Measurements from ENCODE around the gene OSBPL10.

OSBPL10 gene

DNA sequence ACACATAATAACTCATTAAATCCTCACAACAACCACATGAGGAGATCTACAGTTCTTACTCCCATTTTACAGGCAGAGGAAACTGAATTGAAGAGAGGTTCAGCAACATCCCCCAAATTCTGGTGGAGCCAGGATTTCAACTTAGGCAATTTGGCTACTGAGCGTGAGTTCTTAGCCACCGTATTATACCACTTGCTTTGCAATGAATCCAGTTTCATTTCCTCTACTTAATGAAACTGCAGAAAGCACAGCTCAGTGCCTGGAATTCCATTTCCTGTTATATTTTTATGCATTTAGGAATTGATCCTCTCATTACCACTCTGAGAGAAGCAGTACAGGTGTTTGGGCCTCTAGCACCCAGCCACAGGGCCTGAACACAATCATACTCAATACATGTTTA, 4.8 kb upstream of the OSBPL10 start:
- Histone ChIP-seq H3K9ac (ENCODE audit: low read length) (no peak overlapping the region), H3K36me3 (ENCODE audit: insufficient read depth, low read length) (no peaks in the 10 kb centered on the region), H3K27ac (ENCODE audit: low read depth, low read length) (no peak overlapping the region), H3K4me1 (ENCODE audit: insufficient read depth, low read length) (peaks cover 5% of the 10 kb centered on the region), H3K9me3 (ENCODE audit: low read length) (no peaks in the 10 kb centered on the region), H3K27me3 (ENCODE audit: control insufficient read depth in 1 of 2, insufficient read depth in 2 of 2, low read length in 2 of 2) (no peaks in the 10 kb centered on the region), H3K4me3 (ENCODE audit: low read depth in 1 of 2, low read length in 2 of 2) (no peak overlapping the region)

DNA sequence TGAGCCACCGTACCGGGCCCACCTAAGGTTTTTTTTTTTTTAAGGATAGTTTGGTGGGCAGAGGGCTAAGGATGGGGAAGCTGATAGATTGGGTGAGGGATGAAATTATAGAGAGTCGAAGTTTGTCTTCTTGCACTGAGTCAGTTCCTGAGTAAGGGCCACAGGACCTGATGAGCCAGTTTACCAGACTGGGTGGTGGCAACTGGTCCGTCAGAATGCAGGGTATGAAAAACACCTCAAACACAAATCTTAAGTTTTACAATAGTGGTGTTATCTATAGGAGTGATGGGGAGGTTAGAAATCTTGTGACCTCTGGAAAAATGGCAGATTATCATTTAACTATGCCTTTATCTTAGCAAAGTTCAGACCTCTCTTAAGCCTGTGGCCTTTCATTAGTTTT, 3.3 kb upstream of the OSBPL10 start:
- Histone ChIP-seq H3K4me1 (ENCODE audit: insufficient read depth, low read length) (peaks cover 5% of the 10 kb centered on the region), H3K36me3 (ENCODE audit: insufficient read depth, low read length) (no peaks in the 10 kb centered on the region), H3K4me3 (ENCODE audit: low read depth in 1 of 2, low read length in 2 of 2) (no peak overlapping the region), H3K9me3 (ENCODE audit: low read length) (no peaks in the 10 kb centered on the region), H3K27ac (ENCODE audit: low read depth, low read length) (no peak overlapping the region), H3K9ac (ENCODE audit: low read length) (no peak overlapping the region), H3K27me3 (ENCODE audit: control insufficient read depth in 1 of 2, insufficient read depth in 2 of 2, low read length in 2 of 2) (no peaks in the 10 kb centered on the region)

DNA sequence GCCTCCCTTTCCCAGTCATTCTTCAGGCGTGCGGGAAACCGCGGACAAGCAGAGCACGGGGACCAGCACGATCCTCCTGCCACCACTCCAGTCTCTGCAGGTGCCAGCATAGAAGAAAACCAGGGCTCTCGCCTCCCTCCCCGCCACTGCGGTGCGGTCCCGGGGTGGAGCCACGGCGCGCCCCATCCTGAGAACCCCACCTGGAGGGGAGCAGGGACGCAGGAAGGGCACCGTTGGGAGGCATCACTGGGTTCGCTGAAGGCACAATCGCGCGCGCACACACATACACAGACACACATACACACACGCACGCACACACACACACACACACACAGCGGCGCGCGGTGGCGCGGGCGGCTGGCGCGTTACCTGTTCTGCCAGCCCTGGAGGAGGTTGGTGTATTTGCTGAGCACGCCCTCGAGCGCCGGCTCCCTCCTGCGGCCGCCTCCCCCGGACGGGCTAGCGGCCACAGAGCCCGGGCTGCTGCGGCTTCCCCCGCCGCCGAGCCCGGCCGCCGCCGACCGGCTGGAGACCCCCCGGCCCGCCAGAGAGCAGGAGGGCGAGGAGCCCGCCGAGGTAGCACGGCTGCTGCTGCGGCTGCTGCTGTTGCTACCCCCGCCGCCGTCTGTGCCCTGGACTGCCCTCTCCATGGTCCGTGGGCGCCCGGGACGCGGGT, 394 bp downstream of the OSBPL10 start:
- Histone ChIP-seq H3K27me3 (ENCODE audit: control insufficient read depth in 1 of 2, insufficient read depth in 2 of 2, low read length in 2 of 2) (no peaks in the 10 kb centered on the region), H3K36me3 (ENCODE audit: insufficient read depth, low read length) (no peaks in the 10 kb centered on the region), H3K9me3 (ENCODE audit: low read length) (no peaks in the 10 kb centered on the region), H3K9ac (ENCODE audit: low read length) (no peak overlapping the region), H3K4me1 (ENCODE audit: insufficient read depth, low read length) (peaks cover 5% of the 10 kb centered on the region), H3K4me3 (ENCODE audit: low read depth in 1 of 2, low read length in 2 of 2) (peak overlapping the region; percentile 77 to 87), H3K27ac (ENCODE audit: low read depth, low read length) (peak overlapping the region; percentile 82)

DNA sequence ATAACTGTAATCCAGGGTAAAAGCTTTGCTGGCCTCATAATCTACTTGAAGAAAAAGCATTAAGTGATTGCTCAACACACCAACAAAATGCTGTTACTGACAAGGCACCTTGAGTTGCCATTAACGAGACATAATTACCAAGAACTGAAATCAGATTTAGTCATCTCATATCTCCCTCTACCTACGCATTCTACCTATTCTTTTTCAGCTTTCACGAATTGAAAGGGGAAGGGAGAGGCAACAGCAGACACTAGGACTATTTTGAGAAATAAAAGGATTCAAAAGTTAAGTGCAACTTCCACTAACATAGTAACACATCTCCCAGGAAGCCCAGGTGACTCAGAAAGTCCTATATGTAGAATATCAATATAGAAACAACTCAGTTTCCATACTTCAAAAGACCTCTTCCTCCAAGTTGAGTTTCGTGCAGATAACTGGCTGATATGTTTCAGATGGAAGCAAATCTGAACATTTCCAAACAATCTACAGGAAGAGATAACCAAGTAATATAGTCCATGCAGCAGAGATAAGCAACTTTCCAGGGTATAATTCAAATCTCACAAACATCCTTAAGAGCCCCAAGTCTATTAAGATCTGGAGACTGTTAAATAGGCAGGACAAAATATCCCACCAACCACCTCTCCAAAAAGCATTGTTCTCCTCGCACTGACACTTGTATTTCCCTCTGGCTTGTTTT, 1.9 kb downstream of the OSBPL10 start:
- peaks cover 5% of the 10 kb centered on the region for H3K4me1 ChIP-seq (ENCODE audit: insufficient read depth, low read length)
- H3K27me3 ChIP-seq (ENCODE audit: control insufficient read depth in 1 of 2, insufficient read depth in 2 of 2, low read length in 2 of 2), result no peaks in the 10 kb centered on the region
- H3K4me3 ChIP-seq (ENCODE audit: low read depth in 1 of 2, low read length in 2 of 2), result no peak overlapping the region
- no peak overlapping the region for H3K9ac ChIP-seq (ENCODE audit: low read length)
- H3K9me3 ChIP-seq (ENCODE audit: low read length), result no peaks in the 10 kb centered on the region
- H3K36me3 ChIP-seq (ENCODE audit: insufficient read depth, low read length), result no peaks in the 10 kb centered on the region
- H3K27ac ChIP-seq (ENCODE audit: low read depth, low read length), result no peak overlapping the region

DNA sequence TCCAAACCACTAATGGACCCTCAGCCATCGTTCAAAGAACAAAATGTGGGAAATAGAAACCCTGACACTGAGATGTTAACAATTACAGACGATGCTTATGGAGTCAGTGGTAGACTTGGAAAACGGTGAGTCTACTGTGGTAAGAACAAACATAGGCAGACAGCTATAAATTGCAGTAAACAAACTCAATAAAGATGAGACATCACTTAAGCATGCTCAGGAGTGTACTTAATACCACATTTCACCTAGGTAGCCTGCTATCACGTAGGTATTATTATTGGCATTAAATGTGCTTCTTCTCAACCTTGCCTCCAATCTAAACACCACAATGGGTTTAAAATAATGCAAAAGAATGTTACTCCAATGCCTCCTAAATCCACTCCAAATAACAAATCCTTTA, 2.5 kb downstream of the OSBPL10 start:
- no peaks in the 10 kb centered on the region for H3K9me3 ChIP-seq (ENCODE audit: low read length)
- no peak overlapping the region for H3K27ac ChIP-seq (ENCODE audit: low read depth, low read length)
- no peak overlapping the region for H3K9ac ChIP-seq (ENCODE audit: low read length)
- H3K4me1 ChIP-seq (ENCODE audit: insufficient read depth, low read length), result peaks cover 5% of the 10 kb centered on the region
- H3K27me3 ChIP-seq (ENCODE audit: control insufficient read depth in 1 of 2, insufficient read depth in 2 of 2, low read length in 2 of 2), result no peaks in the 10 kb centered on the region
- H3K36me3 ChIP-seq (ENCODE audit: insufficient read depth, low read length), result no peaks in the 10 kb centered on the region
- no peak overlapping the region for H3K4me3 ChIP-seq (ENCODE audit: low read depth in 1 of 2, low read length in 2 of 2)

DNA sequence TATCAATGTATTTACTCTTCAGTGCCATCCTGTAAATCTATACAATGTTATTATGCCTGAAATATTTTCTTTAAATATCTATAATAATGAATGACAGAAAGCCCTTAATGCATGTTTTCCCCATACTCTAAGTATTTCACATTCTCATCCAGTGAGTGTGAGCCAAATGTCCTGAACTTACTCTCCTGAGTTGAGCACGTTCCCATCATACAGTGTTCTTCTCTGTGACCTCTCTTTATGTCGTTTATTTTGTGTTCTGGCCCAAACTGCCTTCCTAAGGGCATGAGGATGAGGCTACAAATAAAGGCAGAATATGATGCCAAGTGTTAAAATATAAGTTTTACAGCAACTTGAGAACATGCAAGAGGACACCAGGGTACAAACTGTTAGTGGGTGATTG, 3.3 kb downstream of the OSBPL10 start:
- no peak overlapping the region for H3K27ac ChIP-seq (ENCODE audit: low read depth, low read length)
- H3K9me3 ChIP-seq (ENCODE audit: low read length), result no peaks in the 10 kb centered on the region
- H3K27me3 ChIP-seq (ENCODE audit: control insufficient read depth in 1 of 2, insufficient read depth in 2 of 2, low read length in 2 of 2), result no peaks in the 10 kb centered on the region
- H3K4me1 ChIP-seq (ENCODE audit: insufficient read depth, low read length), result peaks cover 5% of the 10 kb centered on the region
- H3K36me3 ChIP-seq (ENCODE audit: insufficient read depth, low read length), result no peaks in the 10 kb centered on the region
- H3K9ac ChIP-seq (ENCODE audit: low read length), result no peak overlapping the region
- H3K4me3 ChIP-seq (ENCODE audit: low read depth in 1 of 2, low read length in 2 of 2), result no peak overlapping the region

DNA sequence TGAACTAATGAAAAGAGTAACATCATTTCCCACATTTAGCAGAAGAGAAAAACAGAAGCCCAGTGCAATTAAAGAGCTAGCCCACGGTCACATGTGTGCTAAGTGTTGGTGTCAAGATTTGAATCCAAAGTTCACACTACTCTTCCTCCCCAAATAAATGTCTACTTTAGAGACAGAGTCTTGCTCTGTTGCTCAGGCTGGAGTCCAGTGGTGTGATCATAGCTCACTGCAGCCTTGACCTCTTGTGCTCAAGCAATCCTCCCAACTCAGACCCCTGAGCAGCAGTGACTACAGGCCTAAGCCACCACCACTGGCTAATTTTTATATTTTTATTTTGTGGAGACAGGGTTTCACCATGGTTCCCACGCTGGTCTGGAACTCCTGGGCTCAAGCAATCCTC, 4.8 kb downstream of the OSBPL10 start:
- Histone ChIP-seq H3K4me1 (ENCODE audit: insufficient read depth, low read length) (no peaks in the 10 kb centered on the region), H3K9me3 (ENCODE audit: low read length) (no peaks in the 10 kb centered on the region), H3K27me3 (ENCODE audit: control insufficient read depth in 1 of 2, insufficient read depth in 2 of 2, low read length in 2 of 2) (no peaks in the 10 kb centered on the region), H3K36me3 (ENCODE audit: insufficient read depth, low read length) (no peaks in the 10 kb centered on the region), H3K27ac (ENCODE audit: low read depth, low read length) (no peak overlapping the region), H3K9ac (ENCODE audit: low read length) (no peak overlapping the region), H3K4me3 (ENCODE audit: low read depth in 1 of 2, low read length in 2 of 2) (no peak overlapping the region)

DNA sequence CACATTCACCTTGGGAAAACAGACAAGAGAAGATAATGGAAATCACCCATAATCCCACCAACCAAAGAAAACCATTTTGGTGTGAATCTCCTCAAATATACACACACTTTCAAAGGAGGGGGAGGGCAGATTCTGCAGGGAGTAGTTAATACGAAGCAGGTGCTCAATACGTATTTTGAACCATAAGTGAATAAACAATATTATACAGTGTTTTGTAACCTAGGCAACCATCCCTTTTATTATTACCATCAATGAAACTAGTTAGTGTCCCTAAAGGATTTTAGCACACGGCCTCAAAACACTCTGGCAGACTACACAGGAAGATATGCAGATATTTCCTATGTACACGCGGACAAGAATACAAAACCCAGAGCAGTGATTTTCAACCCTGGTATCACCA, 6.1 kb downstream of the OSBPL10 start:
- H3K4me3 ChIP-seq (ENCODE audit: low read depth in 1 of 2, low read length in 2 of 2), result no peak overlapping the region
- no peaks in the 10 kb centered on the region for H3K36me3 ChIP-seq (ENCODE audit: insufficient read depth, low read length)
- H3K9me3 ChIP-seq (ENCODE audit: low read length), result no peaks in the 10 kb centered on the region
- H3K4me1 ChIP-seq (ENCODE audit: insufficient read depth, low read length), result no peaks in the 10 kb centered on the region
- no peak overlapping the region for H3K9ac ChIP-seq (ENCODE audit: low read length)
- H3K27me3 ChIP-seq (ENCODE audit: control insufficient read depth in 1 of 2, insufficient read depth in 2 of 2, low read length in 2 of 2), result no peaks in the 10 kb centered on the region
- H3K27ac ChIP-seq (ENCODE audit: low read depth, low read length), result no peak overlapping the region

DNA sequence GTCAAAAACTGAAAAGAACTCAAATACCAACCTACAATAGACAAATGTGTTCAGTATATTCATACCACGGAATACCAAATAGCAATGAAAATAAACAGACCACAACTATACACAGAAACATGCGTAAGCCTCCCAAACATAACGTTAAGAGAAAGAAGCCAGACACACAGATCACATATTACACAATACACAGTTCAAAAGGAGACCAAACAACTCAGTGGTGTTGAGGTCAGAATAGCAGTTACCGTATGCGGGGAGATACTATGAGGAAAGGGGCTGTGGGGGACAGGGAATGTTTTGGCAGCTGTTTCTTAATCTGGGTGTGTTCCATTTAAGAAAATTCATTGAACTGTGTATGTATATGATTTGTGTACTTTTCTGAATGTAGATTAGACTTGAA, 6.6 kb downstream of the OSBPL10 start:
- Histone ChIP-seq H3K9ac (ENCODE audit: low read length) (no peak overlapping the region), H3K4me1 (ENCODE audit: insufficient read depth, low read length) (no peaks in the 10 kb centered on the region)

DNA sequence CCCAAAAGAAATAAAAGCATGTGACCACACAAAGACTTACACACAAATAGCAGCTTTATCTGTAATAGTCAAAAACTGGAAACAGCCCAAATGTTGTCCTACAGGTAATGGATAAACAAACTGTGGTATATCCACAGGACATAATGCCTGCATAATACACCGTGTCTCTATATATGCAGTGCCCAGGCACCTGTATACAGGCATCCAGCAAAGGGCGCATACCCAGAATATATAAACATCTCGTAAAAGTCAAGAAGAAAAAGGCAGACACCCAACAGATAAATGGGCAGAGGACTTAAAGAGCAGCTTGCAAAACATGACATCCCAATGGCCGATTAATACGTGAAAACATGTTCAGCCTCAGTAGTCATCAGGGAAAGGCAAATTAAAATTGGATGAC, 7.2 kb downstream of the OSBPL10 start:
- H3K36me3 ChIP-seq (ENCODE audit: insufficient read depth, low read length), result no peaks in the 10 kb centered on the region
- no peak overlapping the region for H3K9ac ChIP-seq (ENCODE audit: low read length)
- H3K4me3 ChIP-seq (ENCODE audit: low read depth in 1 of 2, low read length in 2 of 2), result no peak overlapping the region
- H3K27me3 ChIP-seq (ENCODE audit: control insufficient read depth in 1 of 2, insufficient read depth in 2 of 2, low read length in 2 of 2), result no peaks in the 10 kb centered on the region
- H3K27ac ChIP-seq (ENCODE audit: low read depth, low read length), result no peak overlapping the region
- H3K4me1 ChIP-seq (ENCODE audit: insufficient read depth, low read length), result no peaks in the 10 kb centered on the region
- H3K9me3 ChIP-seq (ENCODE audit: low read length), result no peaks in the 10 kb centered on the region

More for the DNA sequence above, 6.6 kb downstream of the OSBPL10 start:
- Histone ChIP-seq H3K27ac (ENCODE audit: low read depth, low read length) (no peak overlapping the region), H3K9me3 (ENCODE audit: low read length) (no peaks in the 10 kb centered on the region), H3K4me3 (ENCODE audit: low read depth in 1 of 2, low read length in 2 of 2) (no peak overlapping the region), H3K27me3 (ENCODE audit: control insufficient read depth in 1 of 2, insufficient read depth in 2 of 2, low read length in 2 of 2) (no peaks in the 10 kb centered on the region), H3K36me3 (ENCODE audit: insufficient read depth, low read length) (no peaks in the 10 kb centered on the region)

DNA sequence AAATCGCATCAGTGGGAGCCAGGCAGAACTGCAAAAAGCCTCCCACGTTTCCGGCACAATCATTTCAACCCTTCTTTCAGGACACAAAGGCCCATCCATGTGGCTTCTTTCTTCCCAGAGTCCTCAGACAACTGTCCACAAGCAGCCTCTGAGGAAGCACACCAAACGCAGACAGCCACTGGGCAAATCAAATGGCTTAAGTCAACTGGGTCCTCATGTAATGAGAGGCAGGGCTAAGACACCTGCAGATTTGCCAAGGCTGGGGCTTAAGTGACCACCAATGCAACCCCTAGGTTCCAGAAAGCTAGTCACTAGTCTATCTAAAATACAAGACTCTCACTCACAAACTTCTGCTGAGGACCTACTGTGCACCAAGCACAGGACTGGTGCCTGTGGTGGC, 8.0 kb downstream of the OSBPL10 start:
- no peaks in the 10 kb centered on the region for H3K36me3 ChIP-seq (ENCODE audit: insufficient read depth, low read length)
- H3K27me3 ChIP-seq (ENCODE audit: control insufficient read depth in 1 of 2, insufficient read depth in 2 of 2, low read length in 2 of 2), result no peaks in the 10 kb centered on the region
- H3K4me1 ChIP-seq (ENCODE audit: insufficient read depth, low read length), result no peaks in the 10 kb centered on the region
- H3K27ac ChIP-seq (ENCODE audit: low read depth, low read length), result no peak overlapping the region
- no peak overlapping the region for H3K4me3 ChIP-seq (ENCODE audit: low read depth in 1 of 2, low read length in 2 of 2)
- no peaks in the 10 kb centered on the region for H3K9me3 ChIP-seq (ENCODE audit: low read length)
- no peak overlapping the region for H3K9ac ChIP-seq (ENCODE audit: low read length)

DNA sequence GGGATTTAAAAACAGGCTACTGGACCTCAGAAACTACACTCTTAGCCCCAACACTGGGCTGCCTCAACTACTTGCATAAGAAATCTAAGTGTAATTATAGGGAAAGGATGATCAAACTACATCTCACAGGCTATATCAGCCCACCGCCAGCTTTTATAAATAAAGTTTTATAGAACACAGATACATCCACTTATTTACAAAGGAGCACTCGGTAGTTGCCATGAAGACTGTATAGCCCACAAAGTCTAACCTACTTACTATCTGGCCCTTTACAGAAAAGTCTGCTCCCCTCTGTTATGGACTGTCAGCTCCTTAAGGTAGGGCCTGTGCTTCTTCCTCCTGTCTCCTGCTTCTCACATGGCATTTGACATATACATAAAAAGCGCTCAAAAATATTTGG, 9.5 kb downstream of the OSBPL10 start:
- Histone ChIP-seq H3K27me3 (ENCODE audit: control insufficient read depth in 1 of 2, insufficient read depth in 2 of 2, low read length in 2 of 2) (no peaks in the 10 kb centered on the region), H3K9me3 (ENCODE audit: low read length) (no peaks in the 10 kb centered on the region), H3K4me3 (ENCODE audit: low read depth in 1 of 2, low read length in 2 of 2) (no peak overlapping the region), H3K4me1 (ENCODE audit: insufficient read depth, low read length) (no peaks in the 10 kb centered on the region), H3K27ac (ENCODE audit: low read depth, low read length) (no peak overlapping the region), H3K36me3 (ENCODE audit: insufficient read depth, low read length) (no peaks in the 10 kb centered on the region), H3K9ac (ENCODE audit: low read length) (no peak overlapping the region)
